ENCODE results near the gene LGALS7B.
"Not testable (repeated sequence)": the region's sequence is repeated elsewhere in the genome, so short reads cannot be mapped to it uniquely, and the experiment has no call there.

Gene LGALS7B

GRCh38 chr19:38797781-38798180 is 8.8 kb downstream of the LGALS7B start:
- not testable (repeated sequence) for DNase-seq

GRCh38 chr19:38799104-38799503 is 10.1 kb downstream of the LGALS7B start:
- DNase-seq, result no peak

DNA sequence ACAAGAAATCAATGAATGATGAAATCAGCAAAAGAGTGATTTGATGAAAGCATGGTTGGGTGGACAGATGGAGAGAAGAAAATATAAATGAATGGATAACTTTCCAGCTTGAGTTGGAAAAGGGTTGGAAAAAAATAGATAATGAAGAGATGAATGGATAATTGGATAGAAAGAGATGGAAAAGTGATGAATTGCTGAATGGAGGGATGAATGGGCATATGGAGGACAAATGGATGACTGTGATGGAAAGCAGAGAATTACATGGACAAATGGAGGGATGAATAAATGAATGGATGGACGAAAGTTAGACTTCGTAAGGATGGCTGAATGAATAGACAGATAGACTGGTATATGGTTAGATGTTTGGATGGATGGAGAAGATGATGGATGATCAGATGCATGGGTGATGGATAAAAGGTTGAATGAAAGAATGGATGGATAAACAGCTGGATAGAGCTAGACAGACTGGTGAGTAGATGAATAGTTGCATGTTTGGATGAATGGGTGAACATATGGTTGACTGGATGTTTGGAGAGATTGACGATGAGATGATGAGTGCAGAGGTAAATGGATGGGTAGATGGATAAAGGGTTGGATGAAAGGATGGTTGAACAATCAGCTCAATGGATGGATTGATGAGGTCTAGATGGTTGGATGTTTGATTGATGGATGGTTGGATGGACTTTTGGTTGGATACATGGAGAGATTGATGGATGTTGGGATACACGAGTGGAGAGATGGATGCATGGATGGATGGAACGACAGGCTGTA is 11.8 kb downstream of the LGALS7B start:
- no peak for DNase-seq

DNA sequence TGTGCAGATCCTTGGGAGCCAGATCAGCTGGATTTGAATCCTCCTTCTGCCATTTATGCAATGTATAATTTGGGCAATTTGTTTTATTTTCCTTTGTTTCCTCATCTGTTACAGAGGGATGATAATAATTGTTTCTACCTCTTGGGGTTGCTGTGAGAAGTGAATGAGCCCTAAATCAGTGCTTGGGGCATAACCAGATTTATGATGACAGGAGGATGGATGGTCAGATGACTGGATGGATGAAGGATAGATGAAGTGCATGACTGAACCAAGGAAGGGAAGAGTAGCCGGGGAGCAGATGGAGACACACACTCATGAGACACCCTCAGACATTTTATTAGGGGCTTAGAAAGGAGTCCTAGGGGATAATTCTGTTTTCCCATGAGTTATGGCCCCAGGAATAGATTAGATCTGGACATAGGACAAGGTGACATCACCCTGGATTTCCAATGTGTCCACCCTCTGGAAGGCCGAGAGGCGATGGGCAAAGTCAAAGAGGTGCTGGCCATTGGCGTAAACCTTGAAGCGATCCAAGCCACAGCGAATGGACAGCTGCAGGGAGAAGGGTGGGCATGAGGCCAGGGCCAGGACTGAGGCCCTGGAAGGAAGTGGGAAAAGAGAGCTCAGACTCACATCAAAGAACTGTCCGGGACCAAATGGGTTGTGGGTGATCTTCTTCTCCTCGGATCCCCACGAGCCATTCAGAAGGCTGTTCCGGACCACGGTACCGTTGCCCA is 12.5 kb downstream of the LGALS7B start:
- no peak for DNase-seq

DNA sequence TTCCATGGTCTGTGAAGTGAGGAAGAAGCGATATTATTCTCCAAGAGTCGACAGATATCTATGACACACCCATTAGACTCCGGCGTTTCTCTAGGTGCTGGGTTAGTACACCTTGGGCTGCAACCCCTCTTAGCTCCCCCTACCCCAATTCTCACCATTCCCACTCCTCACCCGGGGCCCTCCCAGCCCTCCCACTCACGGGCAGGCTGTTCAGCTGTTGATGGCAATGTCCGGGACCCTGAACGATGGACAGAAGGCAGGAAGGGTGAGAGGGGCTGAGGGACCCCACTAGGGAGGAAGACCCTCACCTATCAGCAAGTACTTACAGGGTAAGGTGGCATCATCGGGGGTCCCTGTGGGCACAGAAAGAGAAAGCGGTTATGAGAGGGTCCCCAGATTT is 14.5 kb downstream of the LGALS7B start:
- DNase-seq, result no peak

- DNase-seq, result no peak
Measured at GRCh38 chr19:38805180-38805579, 16.2 kb downstream of the LGALS7B start.

DNA sequence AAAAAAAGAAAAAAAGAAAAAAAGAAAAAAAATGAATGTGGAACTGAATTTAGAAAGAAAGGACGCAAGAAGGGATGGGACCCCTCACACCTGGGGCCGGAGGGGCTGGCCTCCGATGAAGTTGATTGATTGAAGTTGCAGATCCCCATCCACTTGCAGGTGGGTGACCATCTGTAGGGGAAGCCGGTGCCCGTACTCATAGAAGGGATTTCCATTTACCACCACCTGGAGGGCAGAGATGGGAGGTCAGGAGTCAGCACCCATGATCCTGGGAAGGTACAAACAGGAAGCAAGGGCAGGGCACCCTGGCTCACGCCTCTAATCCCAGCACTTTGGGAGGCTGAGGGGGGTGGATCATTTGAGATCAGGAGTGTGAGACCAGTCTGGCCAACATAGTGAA is 17.4 kb downstream of the LGALS7B start:
- DNase-seq, result no peak

- not testable (repeated sequence) for DNase-seq
Measured at GRCh38 chr19:38807374-38808098, 18.5 kb downstream of the LGALS7B start.

- no peak for DNase-seq
Measured at GRCh38 chr19:38808741-38809140, 19.7 kb downstream of the LGALS7B start.

DNA sequence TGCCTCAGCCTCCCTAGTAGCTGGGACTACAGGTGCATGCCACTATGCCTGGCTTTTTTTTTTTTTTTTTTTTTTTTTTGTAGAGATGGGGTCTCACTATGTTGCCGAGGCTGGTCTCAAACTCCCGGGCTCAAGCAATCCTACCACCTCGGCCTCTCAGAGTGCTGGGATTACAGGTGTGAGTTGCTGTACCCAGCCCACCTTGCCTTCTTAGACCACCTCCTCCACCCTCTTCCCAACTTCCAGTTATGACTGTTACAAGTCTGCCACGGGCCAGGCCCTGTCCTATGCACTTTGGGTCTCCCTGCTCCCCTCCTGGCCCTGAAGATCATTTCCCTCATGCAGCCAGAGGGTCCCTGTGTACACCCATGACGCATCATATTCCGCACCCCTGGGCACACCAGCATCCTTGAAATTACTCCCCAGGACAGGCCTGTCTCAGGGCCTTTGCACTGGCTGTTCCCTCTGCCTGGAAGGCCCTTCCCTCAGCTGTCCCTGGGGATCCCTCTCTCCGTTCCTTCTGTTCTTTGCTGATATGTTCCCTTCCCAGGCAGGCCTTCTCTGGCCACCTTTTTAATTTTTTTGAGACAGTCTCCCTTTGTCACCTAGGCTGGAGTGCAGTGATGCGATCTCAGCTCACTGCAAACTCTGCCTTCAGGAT is 20.7 kb downstream of the LGALS7B start:
- DNase-seq, result no peak

DNA sequence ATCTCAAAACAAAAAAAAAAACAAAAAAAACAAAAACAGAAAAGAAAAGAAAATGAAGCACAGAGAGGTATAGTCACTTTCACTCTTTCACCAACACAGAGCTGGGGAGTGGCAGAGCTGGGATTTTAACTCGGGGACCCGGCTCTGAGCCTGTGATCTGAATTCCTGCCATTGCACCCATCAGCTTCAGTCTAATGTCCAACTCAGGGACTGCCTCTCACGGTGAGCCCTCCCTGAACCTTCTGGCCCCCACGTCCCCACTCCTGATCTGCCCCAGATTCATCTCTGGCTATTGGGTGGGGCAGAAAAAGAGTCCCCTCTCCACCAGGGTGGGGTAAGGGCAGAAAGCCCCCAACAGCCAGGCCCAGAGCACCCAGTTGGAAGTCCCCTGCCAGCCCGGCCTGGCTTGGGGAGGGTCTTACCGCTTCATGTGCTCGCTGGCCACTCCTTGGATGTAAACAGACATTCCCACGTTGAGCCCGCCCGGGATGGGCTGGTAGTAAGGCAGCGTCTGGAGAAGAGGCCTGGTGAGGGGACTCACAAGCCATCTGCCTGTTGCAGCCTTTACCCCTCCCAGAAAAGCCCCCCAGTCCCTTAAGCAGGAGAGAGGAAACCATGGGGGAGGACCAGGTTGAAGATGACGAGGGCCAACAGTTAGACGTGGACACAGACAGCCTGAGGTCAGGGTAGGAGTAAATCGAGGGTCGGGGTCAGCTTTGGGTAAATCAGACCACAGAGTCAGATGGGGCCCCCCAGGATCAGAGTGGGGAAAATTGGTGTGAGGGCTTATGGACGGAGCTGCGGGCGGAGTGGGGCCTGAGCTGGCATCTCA is 23.2 kb downstream of the LGALS7B start:
- no peak for DNase-seq

- DNase-seq, result no peak
Measured at GRCh38 chr19:38812841-38813320, 23.9 kb downstream of the LGALS7B start, which contains the start of gene LGALS4. Gene LGALS4, minus strand, starts transcription at chr19:38812945. Its CDS starts 59 bp downstream, at chr19:38812886.

GRCh38 chr19:38813323-38813722 is 24.3 kb downstream of the LGALS7B start:
- DNase-seq, result no peak

- DNase-seq, result not testable (repeated sequence)
Measured at GRCh38 chr19:38813932-38814331, 24.9 kb downstream of the LGALS7B start.

DNA sequence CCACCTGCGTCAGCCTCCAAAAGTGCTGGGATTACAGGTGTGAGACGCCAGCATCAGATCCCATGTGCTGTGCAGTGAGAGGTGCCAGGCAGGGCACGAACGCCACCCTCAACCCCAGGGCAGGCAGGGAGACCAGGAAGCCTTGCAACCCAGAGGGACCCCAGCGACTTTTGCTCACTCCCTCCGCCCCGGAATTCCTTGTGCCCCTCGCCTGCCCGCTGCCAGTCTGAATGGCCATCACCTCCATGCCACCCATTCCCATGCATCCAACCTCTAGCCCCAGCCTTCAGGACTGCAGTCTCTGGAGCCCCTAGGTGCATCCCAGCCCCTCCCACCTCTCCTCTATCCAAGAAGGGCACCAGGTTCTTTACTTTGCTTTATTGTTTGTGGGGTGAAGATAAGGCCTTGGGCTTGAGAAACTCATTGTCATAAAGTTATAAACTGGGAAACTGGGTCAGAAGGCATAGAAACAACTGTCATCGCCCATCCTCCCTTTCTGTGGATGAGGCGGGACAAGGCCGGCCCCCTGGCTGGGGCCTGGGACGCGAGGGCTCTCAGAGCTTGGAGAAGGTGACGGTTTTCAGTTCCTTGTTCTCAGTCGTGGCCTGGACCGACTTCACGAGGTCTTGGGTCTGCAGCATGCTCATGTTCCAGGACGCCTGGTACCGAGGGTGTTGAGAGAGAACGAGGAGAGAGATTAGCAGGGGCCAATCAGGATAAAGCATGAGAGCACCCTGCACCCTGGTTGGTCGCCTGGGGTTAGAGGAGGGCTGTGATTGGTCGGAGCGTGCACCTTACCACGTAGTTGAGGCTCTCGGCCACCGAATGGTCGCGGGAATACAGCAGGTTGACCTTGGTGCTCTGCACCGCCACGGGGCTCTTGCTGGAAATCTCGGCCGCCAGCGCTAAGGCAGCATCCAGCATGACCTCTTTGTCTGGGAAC is 26.3 kb downstream of the LGALS7B start:
- DNase-seq, result no peak

DNA sequence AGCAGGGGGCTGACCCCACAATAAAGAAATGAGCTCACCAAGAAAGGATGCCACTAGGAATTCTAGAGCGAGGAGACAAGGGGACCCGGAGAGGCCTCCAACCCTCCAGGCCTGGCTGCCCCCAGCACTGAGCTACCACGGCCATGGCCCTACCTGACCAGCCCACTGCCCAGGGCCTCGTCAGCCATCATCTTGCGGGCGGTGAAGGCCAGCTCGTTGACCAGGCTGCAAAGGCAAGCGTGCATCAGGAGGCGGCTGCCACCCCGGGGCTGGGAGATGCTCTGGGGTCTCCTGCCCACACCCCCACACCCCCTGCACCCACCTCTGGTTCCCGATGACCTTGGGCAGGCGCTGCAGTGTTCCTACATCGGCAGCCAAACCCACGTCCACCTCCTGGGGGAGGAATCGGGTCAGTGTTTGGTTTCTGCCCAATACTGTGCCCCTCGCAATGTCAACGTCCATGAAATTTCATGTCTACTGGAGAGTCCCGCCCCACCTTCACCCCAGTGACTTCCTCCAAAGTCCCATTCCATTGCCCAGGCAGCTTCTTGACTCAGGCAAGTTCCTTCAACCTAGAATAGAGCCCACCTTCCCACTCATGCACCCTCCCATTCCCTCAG is 27.2 kb downstream of the LGALS7B start:
- no peak for DNase-seq

DNA sequence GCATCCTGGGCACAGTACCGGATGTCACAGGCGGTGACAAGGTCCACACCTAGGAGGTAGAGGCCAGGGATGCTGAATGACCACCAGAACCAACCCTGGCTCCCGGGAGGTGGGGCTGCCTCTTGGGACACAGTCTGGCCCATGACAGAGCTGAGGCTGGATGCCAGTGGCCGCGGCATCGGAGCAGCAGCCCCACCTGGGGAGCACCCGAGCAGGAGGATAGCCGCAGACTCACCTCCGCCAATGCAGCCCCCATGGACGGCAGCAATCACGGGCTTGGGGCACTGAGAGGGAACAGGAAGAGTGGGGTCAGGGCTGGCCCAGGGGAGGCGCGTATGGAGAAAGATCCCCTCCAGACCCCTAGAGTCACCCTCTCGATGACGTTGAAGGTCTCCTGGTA is 28.1 kb downstream of the LGALS7B start:
- DNase-seq, result no peak

- no peak for DNase-seq
Measured at GRCh38 chr19:38819231-38819920, 30.4 kb downstream of the LGALS7B start.

GRCh38 chr19:38821230-38821825 is 32.3 kb downstream of the LGALS7B start:
- DNase-seq, result not testable (repeated sequence)

Measured in activated CD4-positive, alpha-beta T cell treated with anti-CD3 and anti-CD28 coated beads for 48 hours (primary cell).